ES-I3 (cell line): ENCODE results near the gene GRAMD4.

ENCODE experiments used
- H3K36me3 ChIP-seq: 2 replicates; pipeline ENCODE4 v1.6.1; 2013; ENCODE audit warnings: mild to moderate bottlenecking, low read length, control low read depth, moderate library complexity; ENCODE audit not compliant: insufficient read depth
- H3K4me1 ChIP-seq: 2 replicates; pipeline ENCODE4 v1.6.1; 2013; ENCODE audit warnings: mild to moderate bottlenecking, control low read depth, low read length; ENCODE audit not compliant: insufficient read depth
- H3K9ac ChIP-seq: 2 replicates; pipeline ENCODE4 v1.6.1; 2013; ENCODE audit warnings: low read depth, mild to moderate bottlenecking, low read length, moderate library complexity
- H3K9me3 ChIP-seq: 2 replicates; pipeline ENCODE4 v1.6.1; 2013; ENCODE audit warnings: mild to moderate bottlenecking, low read length, moderate library complexity; ENCODE audit not compliant: control insufficient read depth, insufficient read depth

GRAMD4 gene

DNA sequence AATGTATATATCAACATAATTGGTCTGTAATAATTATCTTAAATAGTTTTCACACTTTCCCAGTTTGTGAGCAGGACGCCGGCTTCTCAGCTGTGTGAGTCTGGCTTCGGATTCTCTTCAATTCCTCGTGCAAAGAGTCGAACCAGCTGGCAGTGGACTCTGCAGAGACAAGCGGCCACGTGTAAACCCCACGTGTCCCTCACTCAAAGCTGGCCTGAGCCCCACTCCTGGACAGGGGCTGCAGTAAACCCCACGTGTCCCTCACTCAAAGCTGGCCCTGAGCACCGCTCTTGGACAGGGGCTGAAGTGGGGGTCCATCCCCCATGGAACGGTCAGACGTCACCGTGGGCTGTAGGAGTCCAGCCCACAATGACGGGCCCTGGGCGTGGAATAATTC is 66.9 kb downstream of the GRAMD4 start:
- Histone ChIP-seq H3K9ac (no peak overlapping the region), H3K36me3 (0 out of 2 replicates have a peak, but pooled peaks cover 3% of the 10 kb centered on the region), H3K9me3 (no peaks in the 10 kb centered on the region), H3K4me1 (no peaks in the 10 kb centered on the region)

DNA sequence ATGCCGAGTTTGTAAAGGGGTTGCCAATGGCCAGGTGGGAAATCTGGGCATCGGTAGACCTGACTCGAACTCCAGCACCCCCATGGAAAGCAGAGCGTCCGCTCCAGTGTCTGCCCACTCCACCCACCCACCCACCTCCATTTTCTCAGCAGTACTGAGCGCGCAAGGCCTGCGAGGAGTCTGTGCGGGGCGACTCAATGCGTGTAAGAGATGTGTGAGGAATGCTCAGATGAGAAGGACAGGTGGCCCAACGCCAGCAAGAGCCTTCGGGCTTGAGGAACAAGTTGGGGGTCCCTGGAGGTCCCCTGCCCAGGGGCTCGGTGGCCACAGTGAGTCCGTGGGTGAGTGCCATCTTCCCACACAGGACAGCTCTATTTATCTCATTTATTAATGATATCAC is 67.3 kb downstream of the GRAMD4 start:
- 0 out of 2 replicates have a peak, but pooled peaks cover 3% of the 10 kb centered on the region for H3K36me3 ChIP-seq
- H3K9me3 ChIP-seq: no peaks in the 10 kb centered on the region
- no peaks in the 10 kb centered on the region for H3K4me1 ChIP-seq
- H3K9ac ChIP-seq: no peak overlapping the region

DNA sequence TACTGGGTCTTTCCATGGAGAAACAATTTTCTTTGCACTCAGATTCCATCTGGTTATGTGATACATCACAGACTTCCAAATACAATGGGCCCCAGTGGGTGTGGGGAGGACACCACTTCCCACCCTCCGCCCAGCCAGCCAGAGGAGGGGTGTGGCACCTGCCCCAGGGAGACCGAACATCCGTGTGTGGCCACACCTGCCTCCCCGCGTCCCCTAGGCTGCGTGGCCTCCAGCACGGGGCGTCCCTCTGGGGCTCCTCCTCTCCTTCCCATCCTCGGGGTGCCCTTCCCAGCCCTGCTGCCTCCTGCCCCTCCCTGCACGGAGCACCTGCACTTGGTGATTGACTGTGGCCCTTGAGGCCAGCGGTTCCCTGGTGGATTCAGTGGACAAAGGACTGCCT is 68.8 kb downstream of the GRAMD4 start:
- no peaks in the 10 kb centered on the region for H3K4me1 ChIP-seq

DNA sequence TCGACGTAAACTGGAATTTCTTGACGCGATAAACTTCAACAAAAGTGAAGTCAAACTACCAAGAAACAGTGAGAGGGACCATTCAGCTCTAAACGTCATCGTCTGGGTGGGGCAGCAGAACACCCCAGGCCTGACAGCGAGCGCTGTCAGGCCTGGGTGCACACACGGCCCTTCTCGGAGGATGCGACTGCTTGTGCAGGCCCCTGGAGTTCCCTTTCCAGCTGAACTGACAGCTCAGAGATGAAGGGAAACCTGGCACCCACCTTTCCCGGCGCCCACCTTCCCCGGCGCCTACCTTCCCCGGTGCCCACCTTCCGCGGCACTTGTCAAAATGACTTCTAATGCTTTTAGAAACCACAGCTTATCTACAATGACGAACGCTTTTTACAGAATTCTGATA is 70.0 kb downstream of the GRAMD4 start:
- no peak overlapping the region for H3K9ac ChIP-seq
- H3K36me3 ChIP-seq: peaks cover 5% of the 10 kb centered on the region; the same call in 1 of the 2 replicates
- no peaks in the 10 kb centered on the region for H3K4me1 ChIP-seq
- no peaks in the 10 kb centered on the region for H3K9me3 ChIP-seq

More for the DNA sequence above, 68.8 kb downstream of the GRAMD4 start:
- peaks cover 5% of the 10 kb centered on the region; the same call in 1 of the 2 replicates for H3K36me3 ChIP-seq
- no peaks in the 10 kb centered on the region for H3K9me3 ChIP-seq
- H3K9ac ChIP-seq: no peak overlapping the region

DNA sequence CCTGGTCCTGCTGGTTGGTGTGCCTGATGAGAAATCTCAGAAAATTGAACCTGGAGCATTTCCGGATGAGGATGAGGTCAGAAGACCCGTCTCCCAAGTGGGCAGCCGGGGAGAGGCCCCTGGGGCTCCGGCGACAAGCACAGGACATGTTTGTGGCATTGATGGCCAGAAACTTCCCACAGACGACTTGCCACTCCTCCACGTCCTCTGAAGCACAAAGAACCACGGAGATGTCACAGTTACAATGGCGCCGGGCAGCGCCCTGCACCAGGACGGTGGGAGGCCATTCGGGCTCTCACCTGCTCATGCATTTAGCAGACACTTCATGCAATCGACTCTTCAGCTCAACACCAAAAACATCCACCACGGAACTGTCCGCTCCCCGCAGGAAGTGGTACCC is 71.4 kb downstream of the GRAMD4 start:
- no peak overlapping the region for H3K9ac ChIP-seq
- no peaks in the 10 kb centered on the region for H3K4me1 ChIP-seq
- H3K36me3 ChIP-seq: peaks cover 5% of the 10 kb centered on the region; the same call in 1 of the 2 replicates
- no peaks in the 10 kb centered on the region for H3K9me3 ChIP-seq

DNA sequence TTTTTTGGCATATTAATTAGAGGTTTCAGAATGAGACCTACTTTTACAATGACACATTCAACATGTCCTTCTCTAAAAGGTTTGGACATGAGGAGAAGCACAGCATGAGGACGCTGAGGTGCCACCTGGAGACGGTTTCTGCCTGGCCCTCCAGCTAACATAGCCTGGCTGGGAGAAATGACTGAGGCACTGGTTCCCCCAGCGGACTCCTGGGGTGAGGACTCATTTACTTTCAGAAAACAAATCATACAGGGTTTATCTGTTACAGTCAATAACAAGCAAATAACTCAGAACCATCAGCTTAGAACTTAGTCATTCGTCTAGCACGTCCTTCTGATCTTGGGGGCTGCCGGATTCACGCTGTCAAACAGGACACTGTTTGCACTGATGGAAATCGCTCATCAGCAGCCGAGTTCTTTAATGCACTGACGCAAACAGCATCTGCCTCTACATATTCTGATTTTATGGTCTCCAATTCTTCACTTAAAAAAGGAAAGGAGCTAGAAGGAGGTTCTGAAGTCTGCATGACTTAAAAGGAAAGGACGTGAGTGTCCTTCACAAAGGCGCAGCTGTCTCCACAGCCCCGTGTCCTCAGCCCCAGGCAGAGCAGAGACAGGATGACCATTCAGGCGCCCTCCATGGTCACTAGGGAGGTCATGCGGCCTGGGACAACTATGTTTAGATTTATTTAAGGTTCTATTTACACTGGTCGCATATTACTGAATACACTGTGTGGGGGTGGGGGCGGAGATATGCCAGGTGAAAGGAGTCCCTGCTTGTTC is 73.6 kb downstream of the GRAMD4 start:
- Histone ChIP-seq H3K9ac (no peak overlapping the region), H3K36me3 (peaks cover 5% of the 10 kb centered on the region; the same call in 1 of the 2 replicates), H3K4me1 (no peaks in the 10 kb centered on the region), H3K9me3 (no peaks in the 10 kb centered on the region)

DNA sequence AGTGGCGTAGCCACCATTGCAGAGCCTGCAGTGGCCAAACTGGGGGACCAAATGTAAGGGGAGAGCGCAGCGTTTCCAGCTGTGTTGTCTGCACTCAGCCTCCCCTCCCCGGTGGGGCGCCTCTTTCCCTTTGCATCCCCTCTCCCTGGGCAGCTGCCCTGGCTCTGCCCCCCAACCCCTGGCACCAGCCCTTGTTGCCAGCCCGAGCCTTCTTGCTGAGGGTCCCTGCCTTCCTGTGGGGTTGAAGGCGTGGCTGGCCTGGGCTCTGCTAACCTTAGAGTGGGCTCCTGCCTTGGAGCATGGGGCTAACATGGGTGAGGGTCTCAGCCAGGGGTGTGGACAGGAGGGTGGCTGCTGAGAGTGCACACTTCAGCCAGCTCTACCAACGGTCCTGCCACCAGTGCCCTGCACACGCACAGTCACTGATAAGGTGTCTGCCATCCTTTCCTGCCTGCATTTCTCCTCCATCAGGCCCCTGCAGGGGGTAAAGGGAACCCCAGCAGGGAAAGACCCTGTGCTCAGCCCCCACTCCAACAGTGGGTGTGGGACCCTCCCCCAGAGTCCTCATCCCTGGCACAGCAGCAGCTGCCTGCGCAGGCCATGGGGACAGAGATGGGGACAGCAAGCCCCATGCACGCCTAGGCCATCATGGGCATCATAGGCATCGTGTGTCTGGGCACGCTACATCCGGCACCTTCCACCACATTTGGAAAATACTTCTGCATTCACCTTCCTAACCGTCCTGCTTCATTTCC is 74.4 kb downstream of the GRAMD4 start:
- H3K9me3 ChIP-seq: no peaks in the 10 kb centered on the region
- H3K4me1 ChIP-seq: no peaks in the 10 kb centered on the region
- peaks cover 5% of the 10 kb centered on the region; the same call in 1 of the 2 replicates for H3K36me3 ChIP-seq
- no peak overlapping the region for H3K9ac ChIP-seq

DNA sequence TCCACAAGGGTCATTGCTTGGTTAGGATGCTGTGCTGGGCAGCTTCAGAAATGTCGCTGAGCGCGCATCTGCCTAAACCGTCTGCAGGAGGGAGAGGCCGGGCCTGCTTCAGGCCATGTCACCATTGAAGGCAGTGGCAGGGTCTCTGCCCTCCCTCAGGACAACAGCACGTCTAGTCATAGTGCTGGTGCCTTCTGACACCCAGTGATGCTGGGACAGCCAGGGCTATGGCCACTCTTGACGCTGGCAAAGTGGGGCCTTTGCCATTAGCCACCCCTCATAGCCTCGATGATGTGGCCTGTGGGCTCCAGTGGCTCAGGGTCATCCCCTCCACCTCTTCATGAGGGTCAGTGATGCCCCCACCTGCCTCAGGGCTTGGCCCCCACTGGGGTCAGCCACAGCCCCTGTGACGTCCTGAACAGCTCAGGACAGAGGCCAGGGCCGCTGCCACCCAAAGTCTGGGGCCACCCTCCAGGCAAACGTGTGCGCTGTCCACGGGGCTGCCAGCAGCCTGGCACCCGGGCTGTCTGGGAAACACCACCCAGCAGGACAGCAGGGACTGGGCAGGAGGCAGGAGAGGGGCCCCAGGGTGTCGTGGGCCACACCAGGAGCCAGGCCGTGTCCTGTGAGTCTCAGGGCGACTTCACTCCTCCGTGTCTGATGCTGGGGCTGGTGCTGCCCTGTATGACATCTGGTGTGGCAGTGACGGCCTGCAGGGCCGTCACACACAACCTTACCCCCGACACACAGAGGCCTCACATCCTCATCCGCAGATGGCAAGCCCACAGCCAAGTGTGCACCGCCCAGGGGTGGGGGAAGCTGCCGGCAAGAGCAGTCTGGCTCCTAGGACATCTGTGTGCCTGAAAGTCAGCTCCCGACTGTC is 75.4 kb downstream of the GRAMD4 start:
- H3K9me3 ChIP-seq: no peaks in the 10 kb centered on the region
- H3K36me3 ChIP-seq: peaks cover 5% of the 10 kb centered on the region; the same call in 1 of the 2 replicates
- no peak overlapping the region for H3K9ac ChIP-seq

DNA sequence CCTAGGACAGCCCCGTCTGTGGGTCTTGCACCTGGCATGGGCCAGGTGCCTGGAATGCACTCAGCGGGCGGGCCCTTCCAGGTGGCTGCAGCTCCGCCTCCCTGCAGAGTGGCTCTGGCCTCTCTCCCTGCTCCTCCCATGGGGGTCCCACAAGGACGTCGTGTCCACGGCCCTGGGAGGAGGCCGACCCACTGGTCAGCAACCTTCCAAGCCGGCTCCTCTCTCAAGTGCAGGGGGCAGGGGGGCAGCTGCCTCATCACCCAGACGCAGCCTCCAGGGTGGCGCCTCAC is 76.0 kb downstream of the GRAMD4 start:
- Histone ChIP-seq H3K36me3 (peaks cover 5% of the 10 kb centered on the region; the same call in 1 of the 2 replicates), H3K4me1 (no peaks in the 10 kb centered on the region), H3K9ac (no peak overlapping the region)

More for the DNA sequence above, 75.4 kb downstream of the GRAMD4 start:
- no peaks in the 10 kb centered on the region for H3K4me1 ChIP-seq

DNA sequence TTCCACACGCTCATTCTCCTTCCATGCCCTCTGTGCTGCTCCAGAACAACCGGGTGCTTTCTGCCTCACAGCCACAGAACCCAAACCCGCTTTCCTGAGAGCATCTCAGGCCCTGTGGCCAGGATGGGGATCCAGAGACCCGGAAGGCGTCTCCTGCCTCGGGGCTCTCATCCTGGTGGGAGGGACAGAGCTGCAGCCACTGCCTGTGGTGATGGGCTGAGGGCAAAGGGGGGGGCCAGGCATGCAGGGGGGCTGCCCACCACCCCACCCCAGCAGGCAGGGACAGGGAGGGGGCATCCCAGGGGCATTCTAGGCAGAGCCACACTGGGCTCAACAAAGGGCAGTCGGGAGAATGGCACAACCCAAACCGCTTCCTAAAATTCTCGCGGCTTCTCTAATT is 76.4 kb downstream of the GRAMD4 start:
- Histone ChIP-seq H3K9ac (no peak overlapping the region), H3K36me3 (peaks cover 2% of the 10 kb centered on the region; the same call in 1 of the 2 replicates), H3K4me1 (no peaks in the 10 kb centered on the region), H3K9me3 (no peaks in the 10 kb centered on the region)

More for the DNA sequence above, 76.0 kb downstream of the GRAMD4 start:
- no peaks in the 10 kb centered on the region for H3K9me3 ChIP-seq

DNA sequence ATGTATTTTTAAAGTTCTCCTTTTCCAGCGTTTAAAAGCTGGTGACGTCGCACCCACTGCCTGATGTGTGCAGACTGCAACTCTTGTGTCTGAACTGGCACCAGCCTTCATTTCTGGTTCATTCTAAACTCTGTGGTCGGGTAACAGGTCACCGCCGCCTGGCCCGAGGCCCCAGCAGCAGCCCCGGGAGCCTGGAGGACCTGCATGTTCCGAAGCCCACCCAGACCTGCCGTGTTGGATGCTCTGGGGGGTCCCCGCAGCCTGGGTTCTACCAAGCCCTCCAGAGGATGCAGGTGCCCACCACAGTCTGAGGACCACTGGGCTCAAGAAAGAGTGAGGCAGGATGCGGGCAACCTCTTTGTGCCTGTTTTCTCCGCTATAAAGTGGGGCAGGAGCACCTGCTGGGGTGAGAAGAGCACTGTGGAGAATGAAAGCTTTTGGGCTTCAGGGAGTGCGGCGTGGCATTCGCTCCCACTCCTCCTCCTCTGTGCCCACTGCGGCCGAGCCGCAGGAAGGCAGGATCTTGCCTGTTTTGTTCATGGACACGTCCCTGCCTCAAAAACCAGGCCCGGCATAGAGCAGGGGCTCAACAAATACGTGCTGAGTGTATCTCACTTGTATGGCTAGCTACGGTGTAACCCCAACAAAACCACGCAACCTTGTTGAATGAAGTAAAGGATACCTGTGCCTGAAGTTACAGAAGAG is 77.8 kb downstream of the GRAMD4 start:
- Histone ChIP-seq H3K9me3 (no peaks in the 10 kb centered on the region), H3K9ac (no peak overlapping the region), H3K36me3 (peaks cover 2% of the 10 kb centered on the region; the same call in 1 of the 2 replicates), H3K4me1 (no peaks in the 10 kb centered on the region)

DNA sequence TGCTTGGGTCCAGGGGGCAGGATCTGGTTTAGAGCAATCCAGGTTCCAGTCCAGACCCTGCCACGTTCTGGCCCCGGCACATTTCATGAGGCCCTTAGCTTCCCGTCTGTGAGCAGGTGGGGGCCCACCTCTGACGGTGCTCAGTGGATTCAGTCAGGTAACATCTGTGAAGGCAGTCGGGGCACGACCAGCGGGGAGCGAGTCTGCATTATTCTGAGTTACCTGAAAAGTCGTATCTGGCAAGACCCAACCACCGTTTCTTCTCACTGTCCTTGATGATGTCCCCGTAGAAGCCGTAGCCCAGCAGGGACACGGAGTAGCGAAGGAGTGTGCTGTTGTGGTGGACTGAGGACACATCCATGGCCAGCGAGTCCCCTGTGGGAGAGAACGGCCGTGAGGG is 78.9 kb downstream of the GRAMD4 start:
- H3K9ac ChIP-seq: no peak overlapping the region
- no peaks in the 10 kb centered on the region for H3K9me3 ChIP-seq
- no peaks in the 10 kb centered on the region for H3K36me3 ChIP-seq
- no peaks in the 10 kb centered on the region for H3K4me1 ChIP-seq

DNA sequence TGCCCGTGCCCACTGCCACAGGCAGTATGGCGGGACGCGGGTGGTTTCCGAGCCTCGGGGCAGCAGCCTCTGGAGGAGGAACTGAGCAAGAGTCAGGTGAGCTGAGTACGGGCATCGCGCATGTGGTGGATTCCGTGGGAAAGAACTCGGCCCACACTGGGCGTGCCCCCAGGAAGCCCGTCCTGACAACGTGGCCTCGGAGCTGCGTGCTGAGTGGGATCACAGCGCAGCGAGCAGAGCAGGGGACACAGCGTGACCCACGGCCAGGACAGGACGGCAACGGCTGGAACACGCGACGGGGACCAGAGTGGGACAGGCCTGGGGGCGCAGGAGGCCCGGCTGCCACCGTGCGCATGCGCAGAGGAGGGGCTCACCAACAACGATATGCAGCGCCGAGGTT is 81.1 kb downstream of the GRAMD4 start:
- Histone ChIP-seq H3K4me1 (no peaks in the 10 kb centered on the region), H3K9ac (no peak overlapping the region), H3K36me3 (no peaks in the 10 kb centered on the region), H3K9me3 (no peaks in the 10 kb centered on the region)
